ENCODE measurements around the gene ADAMTSL1.

ADAMTSL1 gene

GRCh38 chr9:18721995-18722310, 248.0 kb downstream of the ADAMTSL1 start:
- TF ChIP-seq CTCF (IDR thresholded peaks at IDR 0.05; ENCODE audit: control insufficient read depth, extremely low read depth, insufficient read depth) = no peak
- no peak for DNase-seq (ENCODE audit: low read depth)
- no peak overlapping the region for H3K4me3 ChIP-seq (ENCODE audit: low read depth, low read length)

- no peak for DNase-seq (ENCODE audit: low read depth)
- H3K4me3 ChIP-seq (ENCODE audit: low read depth, low read length) = no peak overlapping the region
- no peak for TF ChIP-seq CTCF (IDR thresholded peaks at IDR 0.05; ENCODE audit: control insufficient read depth, extremely low read depth, insufficient read depth)
Measured at GRCh38 chr9:18722882-18723281, 248.9 kb downstream of the ADAMTSL1 start.

DNA sequence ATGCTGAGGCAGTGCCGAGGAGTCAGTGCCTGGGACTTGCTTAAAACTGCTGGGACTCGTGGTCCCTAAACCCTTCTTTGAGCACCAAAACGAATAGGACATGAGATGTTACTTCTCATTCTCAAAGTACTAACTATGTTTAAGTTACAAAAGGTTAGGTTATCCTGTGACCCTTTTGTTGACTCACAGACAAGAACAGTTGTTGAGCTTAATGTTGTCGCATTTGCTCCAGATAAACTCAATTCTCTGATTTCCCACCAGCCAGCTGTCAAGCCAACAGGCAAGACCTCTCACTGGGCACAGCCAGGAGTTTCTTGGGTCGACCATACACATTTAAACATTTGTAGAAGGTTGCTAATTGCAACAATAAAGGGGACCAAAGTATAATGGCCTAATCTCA, 249.4 kb downstream of the ADAMTSL1 start:
- DNase-seq (ENCODE audit: low read depth) = no peak
- H3K4me3 ChIP-seq (ENCODE audit: low read depth, low read length) = no peak overlapping the region
- no peak for TF ChIP-seq CTCF (IDR thresholded peaks at IDR 0.05; ENCODE audit: control insufficient read depth, extremely low read depth, insufficient read depth)

DNA sequence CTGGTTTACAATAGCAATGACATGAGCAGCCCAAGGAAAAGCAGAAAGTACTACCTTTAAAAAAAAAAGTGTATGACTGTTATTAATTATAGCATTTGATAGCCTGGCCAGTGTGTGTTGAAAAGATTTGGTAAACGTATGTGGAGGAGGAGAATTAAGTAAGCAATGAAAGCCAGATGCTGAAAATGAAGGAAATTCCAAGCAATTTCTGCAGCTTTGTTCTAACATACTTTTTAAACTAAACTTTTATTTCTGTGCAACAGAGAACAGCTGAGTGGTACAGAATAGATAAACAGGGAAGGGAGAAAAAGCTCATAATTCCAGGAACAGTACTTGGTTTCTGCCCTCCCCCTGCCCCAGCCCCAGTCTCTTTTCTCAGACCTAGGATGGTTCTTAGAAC, 252.6 kb downstream of the ADAMTSL1 start:
- no peak for TF ChIP-seq CTCF (IDR thresholded peaks at IDR 0.05; ENCODE audit: control insufficient read depth, extremely low read depth, insufficient read depth)
- DNase-seq (ENCODE audit: low read depth) = no peak
- no peak overlapping the region for H3K4me3 ChIP-seq (ENCODE audit: low read depth, low read length)

DNA sequence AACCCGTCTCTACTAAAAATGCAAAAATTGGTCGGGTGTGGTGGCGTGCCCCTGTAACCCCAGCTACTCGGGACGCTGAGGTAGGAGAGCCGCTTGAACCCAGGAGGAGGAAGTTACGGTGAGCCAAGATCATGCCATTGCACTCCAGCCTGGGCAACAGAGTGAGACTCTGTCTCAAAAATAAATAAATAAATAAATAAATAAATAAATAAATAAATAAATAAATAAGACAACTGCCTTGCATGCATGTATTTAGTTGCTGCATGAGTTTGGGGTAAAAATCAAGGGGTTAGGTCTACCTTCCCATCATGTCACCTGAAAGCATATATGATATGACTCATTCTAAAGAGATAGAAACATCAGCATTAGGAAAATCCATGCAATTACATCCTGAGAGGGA, 254.0 kb downstream of the ADAMTSL1 start:
- no peak for DNase-seq (ENCODE audit: low read depth)
- TF ChIP-seq CTCF (IDR thresholded peaks at IDR 0.05; ENCODE audit: control insufficient read depth, extremely low read depth, insufficient read depth) = no peak
- no peak overlapping the region for H3K4me3 ChIP-seq (ENCODE audit: low read depth, low read length)

- TF ChIP-seq CTCF (IDR thresholded peaks at IDR 0.05; ENCODE audit: control insufficient read depth, extremely low read depth, insufficient read depth) = no peak
- no peak overlapping the region for H3K4me3 ChIP-seq (ENCODE audit: low read depth, low read length)
- no peak for DNase-seq (ENCODE audit: low read depth)
Measured at GRCh38 chr9:18728642-18729041, 254.7 kb downstream of the ADAMTSL1 start.

DNA sequence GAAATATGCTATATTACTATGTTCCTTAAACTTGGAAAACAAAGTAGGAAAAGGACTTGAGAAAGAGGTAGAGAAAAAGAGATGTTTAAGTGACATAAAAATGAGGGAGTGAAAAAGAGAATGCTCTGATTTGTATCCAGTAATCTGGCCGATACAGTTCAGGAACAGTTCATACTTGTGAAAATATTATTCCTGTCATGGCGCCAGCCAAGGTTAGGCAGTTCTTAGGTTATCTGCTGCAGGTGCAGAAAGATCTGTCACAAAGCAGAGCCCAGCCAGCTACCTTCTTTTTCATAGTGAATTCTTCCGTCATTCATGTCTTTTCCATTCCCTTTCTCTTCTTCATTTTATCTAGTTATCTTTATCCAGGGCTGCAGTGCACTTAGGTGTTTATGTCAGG, 256.3 kb downstream of the ADAMTSL1 start:
- no peak for TF ChIP-seq CTCF (IDR thresholded peaks at IDR 0.05; ENCODE audit: control insufficient read depth, extremely low read depth, insufficient read depth)
- no peak for DNase-seq (ENCODE audit: low read depth)
- H3K4me3 ChIP-seq (ENCODE audit: low read depth, low read length) = no peak overlapping the region
